ENCODE measurements around the gene VPS35L.

VPS35L gene

GRCh38 chr16:19595043-19595767, 39.7 kb downstream of the VPS35L start:
- DNase-seq, result no peak

GRCh38 chr16:19598805-19599510, 43.5 kb downstream of the VPS35L start:
- no peak for DNase-seq

DNA sequence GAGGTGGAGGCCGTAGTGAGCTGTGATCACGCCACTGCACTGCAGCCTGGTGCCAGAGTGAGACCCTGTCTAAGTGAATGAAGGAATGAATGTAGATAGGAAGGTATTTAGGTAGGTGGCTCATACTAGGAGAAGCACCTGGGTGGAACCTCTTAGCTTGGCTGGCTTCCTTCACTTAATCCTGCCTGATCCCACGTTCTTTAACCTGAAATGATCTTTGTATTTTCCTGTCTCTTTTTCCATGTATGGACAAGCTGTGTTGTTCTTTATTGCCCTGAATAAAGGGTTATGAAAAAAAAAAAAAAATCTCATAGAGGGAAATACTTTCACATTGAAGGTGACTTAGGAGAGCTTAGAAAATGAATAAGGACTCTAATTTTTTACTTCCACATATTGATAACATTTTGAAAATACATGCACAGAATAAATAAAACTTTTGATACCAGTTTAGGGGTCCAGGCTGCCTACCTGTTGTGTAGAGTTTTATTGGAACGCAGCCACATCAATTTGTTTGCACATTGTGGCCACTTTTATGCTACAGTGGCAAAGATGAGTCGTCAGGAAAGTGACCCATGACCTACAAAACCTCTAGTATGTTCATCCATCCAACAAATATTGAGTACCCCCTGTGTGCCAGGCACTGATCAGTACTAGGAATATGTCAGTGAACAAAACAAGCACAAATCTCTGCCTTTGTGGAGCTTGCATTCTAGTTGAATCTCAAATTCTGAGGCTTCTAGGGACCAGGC, 44.6 kb downstream of the VPS35L start:
- no peak for DNase-seq

DNA sequence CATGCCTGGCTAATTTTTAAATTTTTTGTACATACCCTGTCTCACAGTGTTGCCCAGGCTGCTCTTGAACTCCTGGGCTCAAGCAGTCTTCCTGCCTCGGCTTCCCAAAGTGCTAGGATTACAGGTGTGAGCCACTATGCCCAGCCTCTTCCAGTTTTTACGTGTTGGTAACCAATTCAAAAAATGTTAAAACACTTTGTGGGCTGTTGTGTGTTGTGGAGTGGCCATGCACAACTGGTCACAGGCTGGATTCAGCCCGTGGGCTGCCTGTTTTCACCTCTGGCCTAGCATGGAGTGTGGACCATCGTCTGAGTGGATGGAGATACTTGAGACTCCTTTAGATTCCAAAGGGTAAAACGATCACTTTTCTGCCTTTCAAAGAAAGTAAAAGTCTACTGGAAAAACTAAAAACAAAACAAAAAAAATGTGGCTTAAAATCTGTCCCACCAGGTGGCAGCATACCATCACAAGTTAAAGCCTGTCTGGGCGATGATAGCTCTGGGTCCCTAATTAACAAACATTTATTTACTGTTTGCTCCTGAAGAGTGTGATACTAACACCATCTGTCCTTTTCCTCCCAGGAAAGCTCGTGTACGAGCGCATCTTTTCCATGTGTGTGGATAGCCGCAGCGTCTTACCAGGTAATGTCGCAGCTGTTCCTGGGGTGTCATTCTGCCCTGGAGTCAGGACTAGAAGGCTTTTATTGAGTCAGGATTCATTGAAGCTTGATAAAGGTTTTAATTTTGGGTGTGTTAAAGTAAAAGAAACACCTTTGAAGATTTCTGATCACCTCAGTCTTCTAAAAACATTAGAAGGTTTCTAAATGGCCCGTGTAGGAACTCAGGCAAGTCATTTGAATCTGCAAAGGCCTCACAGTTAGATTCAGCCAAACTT, 45.8 kb downstream of the VPS35L start:
- DNase-seq, result no peak

DNA sequence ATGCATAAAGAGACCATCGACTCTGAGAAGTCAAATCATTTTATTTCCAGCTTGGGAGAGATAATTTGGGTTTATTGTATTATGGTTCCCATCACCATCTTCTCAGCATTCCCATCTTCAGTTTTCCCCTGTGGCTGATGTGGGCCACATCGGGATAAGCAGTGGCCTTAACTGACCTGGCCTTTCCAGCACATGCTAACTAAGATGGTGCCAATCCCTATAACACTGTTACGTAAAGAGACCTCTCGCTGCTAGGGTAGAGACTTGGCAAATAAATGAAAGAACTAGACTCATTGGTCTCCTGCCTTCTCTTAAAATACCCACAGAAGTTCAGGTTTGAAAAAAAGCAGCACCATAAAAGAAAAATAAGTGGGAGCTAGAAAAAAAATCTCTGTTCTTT, 49.4 kb downstream of the VPS35L start:
- DNase-seq, result no peak

DNA sequence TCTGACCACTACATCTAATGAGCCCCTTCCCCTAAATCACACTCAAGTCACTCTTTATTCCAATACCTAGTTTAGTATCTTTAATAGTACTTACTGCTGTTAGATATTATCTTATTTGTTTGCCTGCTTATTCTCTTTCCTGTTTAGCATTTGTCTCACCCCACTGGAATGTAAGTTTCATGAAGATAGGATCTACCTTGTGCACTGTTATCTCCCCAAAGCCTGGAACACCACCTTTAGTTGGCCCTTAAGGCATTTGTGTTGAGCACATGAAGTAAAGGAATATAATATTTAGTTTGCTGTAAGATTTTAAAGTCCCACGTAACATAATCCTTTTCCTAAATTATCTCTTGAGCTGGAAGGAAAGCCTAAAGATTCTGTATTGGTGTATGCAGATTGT, 50.2 kb downstream of the VPS35L start:
- DNase-seq, result no peak

- no peak for DNase-seq
Observed at GRCh38 chr16:19607616-19608280, 52.2 kb downstream of the VPS35L start.

DNA sequence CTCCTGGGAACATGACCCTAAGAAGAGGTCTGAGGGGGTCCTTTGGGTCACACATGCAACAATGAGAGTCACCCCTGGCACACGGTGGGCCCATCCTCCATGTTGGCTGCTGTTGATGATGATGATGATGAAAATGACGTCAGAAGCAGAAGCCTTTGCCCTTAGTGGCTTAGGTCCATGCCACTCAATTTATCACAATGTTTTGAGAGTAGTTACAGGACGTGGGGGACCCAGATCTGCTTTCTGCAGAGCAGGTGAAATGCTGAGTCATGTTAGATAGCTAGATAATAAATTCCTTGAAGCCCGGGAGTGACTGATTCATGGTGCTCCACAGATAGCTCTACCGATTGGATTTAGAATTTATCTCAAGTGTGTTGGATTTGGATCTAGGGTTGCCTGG, 53.9 kb downstream of the VPS35L start:
- DNase-seq, result no peak

DNA sequence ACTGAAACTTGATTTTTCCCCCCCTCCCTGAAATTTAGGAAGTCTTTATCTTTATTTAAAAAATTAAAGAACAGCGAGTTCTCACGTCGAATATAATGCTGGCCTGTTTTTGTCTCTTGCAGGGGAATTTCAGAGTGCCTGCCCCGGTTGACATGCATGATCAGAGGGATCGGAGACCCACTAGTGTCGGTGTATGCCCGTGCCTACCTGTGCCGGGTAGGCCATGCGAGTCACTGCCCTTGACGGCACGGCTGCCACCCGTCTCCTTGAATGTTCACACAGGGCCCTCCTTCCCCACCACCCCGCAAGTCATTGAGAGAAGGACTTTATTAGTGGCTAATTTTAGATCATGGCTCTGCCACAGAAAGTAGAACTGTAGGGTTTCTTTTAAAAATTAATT, 54.7 kb downstream of the VPS35L start:
- DNase-seq, result no peak

DNA sequence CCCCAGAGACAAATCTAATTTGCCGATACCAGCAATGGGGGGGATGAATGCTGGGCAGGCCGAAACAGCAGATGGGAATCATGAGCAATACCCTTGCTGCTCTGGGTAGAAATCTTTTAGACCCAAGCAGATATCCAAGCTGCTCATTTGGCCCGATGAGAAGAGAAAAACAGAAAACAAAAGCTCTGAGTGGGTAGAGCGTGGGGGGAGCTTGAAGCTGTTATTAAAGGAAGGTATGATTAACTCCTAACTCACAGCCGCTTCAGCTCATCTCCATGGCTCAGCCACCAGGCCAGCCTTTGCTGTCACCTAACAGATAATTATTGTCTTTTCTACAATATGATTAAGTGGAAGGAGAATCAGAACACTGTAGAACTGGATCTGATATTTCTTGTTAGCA, 58.3 kb downstream of the VPS35L start:
- no peak for DNase-seq

DNA sequence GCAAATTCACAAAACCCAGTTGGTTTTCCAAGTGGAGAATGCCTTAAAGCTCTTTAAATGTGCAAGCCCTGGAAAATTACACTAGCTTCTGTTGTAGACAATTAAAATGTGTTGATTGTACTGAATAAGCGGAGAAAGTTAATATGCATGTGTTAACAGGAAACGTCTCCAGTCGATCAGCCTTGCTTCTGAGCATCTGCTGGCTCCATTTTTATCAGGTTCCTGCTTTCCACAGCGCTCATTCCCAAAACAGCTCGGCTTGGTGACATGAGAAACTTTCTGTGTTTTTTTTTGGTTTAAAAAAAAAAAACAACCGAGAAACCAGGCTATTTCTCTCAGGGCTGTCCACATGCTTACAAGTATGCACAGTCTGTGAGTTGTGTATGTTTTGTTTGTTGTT, 60.7 kb downstream of the VPS35L start:
- DNase-seq, result no peak

DNA sequence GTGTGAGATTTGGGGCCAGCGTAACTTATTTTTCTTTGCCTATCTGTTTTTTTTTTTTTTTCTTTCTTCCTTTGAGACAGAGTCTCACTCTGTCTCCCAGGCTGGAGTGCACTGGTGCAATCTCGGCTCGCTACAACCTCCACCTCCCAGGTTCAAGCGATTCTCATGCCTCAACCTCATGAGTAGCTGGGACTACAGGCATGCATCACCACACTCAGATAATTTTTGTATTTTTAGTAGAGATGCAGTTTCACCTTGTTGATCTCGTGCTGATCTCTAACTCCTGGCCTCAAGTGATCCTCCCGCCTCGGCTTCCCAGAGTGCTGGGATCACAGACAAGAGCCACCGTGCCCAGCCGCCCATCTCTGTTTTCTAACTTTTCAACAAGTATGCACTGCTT, 63.4 kb downstream of the VPS35L start:
- DNase-seq, result no peak

DNA sequence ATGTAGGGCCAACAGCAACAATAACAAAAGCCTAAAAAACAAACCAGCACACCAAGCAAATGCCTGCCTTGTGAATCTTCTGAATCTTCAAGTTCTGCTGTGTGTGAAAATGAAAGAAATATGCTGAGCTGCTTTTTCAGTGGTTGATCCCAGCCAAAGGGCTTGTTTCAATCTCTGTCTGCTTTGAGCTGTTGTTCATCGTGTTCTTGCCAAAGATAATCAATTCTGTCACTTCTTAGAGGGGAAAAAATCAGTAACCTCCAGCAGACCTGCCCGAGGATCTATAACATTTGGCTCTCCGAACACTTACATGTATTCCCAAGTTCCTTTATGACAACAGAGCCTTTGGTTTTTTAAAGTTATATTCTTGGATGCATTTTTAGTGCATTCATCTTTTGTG, 65.9 kb downstream of the VPS35L start:
- no peak for DNase-seq

DNA sequence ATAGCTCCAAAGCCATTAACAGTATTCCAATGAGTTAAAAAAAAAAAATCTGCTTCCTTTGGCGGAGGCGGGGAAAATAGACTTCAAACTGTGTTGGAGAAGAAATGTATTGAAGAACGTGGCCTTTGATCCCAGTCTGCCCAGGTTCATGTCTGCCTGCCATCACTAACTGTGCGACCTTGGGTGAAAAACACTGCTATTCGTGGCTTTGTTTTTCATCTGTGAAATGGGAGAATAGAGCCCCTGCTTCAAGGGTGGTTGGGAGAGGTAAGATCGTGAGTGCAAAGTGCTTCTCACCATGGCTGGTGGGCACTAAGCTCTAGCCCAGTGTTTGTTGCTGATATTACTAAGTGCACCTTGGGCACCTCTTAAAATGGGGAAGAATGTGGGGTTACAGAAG, 69.5 kb downstream of the VPS35L start:
- DNase-seq, result no peak

- DNase-seq, result no peak
Observed at GRCh38 chr16:19636436-19637267, 81.1 kb downstream of the VPS35L start.

- no peak for DNase-seq
Observed at GRCh38 chr16:19639986-19640421, 84.5 kb downstream of the VPS35L start.

GRCh38 chr16:19642501-19642900, 87.0 kb downstream of the VPS35L start:
- DNase-seq, result no peak

DNA sequence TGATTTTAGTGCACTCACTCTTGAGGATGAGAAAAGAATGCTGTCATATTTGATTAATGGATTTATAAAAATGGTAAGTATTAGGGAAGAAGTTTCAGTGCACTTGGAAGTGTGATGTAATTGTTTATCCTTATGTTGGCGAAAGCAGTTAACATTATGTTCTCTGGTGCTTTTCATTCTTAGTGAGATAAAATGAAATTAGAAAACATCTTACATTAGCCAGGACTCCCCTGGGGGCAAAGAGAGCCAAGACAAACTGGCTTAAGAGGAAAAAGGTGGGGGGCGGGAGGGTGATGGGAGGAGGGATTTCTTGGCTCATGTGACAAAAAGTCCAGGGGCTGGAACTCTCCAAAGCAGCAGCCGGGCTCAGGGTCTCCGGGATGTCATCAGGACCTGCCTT, 89.4 kb downstream of the VPS35L start:
- DNase-seq, result no peak

- DNase-seq, result no peak
Observed at GRCh38 chr16:19645557-19645981, 90.1 kb downstream of the VPS35L start.

DNA sequence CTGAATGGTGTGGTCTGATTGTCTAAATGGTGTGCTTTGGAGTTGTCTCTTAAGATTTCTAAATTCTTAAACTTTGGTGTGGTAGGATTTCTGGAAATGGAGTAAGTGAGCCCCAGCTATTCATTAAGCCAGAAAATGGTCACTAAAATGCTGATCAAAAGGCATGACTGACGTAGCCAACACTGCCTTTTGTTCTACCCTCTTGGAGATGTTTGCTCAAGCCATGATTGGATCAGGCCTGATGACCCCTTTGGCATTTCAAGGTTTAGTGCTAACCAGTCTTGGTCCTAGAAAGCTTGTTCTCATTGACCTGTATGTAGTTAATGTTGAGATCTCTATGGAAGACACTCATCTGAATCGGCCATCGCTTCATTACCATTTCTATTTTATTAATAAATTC, 94.5 kb downstream of the VPS35L start:
- no peak for DNase-seq

- no peak for DNase-seq
Observed at GRCh38 chr16:19654147-19654546, 98.6 kb downstream of the VPS35L start.

Data from stimulated activated CD4-positive, alpha-beta T cell treated with anti-CD3 and anti-CD28 coated beads, Interleukin-12 subunit alpha, Interleukin-12 subunit beta, amount 100 ng/mL, for 4 hours (primary cell).